Measurements from ENCODE around the gene FANCC. TPM values are rescaled to one million over a fixed set of nuclear protein-coding genes. Genes with fewer than 3 reads are reported as not detected.

The FANCC gene
- total and polyA plus RNA-seq, 2 experiments from 2014 or later, result 11.9 to 14.0 TPM

DNA sequence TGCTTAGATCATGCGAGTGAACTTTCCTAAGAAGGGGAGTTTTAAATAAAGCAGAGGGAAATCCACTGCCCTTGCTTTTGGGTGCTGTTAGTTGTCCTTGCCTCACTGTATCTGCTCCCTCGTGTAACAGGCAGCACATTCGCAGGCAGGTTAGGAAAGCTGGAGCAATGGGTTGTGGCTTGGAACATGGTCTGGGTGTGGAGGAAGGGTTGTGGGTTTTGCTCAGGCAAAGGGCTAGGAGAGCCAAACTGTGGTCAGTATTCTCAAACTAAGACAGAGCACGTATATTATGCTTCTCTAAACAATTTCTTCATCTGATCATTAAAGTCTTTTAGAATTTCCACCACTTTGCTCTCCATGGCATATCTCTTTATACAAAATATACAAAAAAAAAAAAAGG is 135.7 kb downstream of the FANCC start:
- TF ChIP-seq, protein P1, sequence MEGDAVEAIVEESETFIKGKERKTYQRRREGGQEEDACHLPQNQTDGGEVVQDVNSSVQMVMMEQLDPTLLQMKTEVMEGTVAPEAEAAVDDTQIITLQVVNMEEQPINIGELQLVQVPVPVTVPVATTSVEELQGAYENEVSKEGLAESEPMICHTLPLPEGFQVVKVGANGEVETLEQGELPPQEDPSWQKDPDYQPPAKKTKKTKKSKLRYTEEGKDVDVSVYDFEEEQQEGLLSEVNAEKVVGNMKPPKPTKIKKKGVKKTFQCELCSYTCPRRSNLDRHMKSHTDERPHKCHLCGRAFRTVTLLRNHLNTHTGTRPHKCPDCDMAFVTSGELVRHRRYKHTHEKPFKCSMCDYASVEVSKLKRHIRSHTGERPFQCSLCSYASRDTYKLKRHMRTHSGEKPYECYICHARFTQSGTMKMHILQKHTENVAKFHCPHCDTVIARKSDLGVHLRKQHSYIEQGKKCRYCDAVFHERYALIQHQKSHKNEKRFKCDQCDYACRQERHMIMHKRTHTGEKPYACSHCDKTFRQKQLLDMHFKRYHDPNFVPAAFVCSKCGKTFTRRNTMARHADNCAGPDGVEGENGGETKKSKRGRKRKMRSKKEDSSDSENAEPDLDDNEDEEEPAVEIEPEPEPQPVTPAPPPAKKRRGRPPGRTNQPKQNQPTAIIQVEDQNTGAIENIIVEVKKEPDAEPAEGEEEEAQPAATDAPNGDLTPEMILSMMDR (IDR thresholded peaks at IDR 0.05; ENCODE audit: low read depth, low read length), result no peak
- DNase-seq (ENCODE audit: low read depth in 1 of 2, low spot score in 1 of 2), result no peak
- no peaks in the 10 kb centered on the region for H3K36me3 ChIP-seq
- no peaks in the 10 kb centered on the region for H3K27me3 ChIP-seq
- no peak overlapping the region for H3K27ac ChIP-seq
- H3K4me1 ChIP-seq (ENCODE audit: low read depth), result peaks cover 4% of the 10 kb centered on the region
- no peak overlapping the region for H3K4me3 ChIP-seq
- no peaks in the 10 kb centered on the region for H3K9me3 ChIP-seq (ENCODE audit: low read depth)

DNA sequence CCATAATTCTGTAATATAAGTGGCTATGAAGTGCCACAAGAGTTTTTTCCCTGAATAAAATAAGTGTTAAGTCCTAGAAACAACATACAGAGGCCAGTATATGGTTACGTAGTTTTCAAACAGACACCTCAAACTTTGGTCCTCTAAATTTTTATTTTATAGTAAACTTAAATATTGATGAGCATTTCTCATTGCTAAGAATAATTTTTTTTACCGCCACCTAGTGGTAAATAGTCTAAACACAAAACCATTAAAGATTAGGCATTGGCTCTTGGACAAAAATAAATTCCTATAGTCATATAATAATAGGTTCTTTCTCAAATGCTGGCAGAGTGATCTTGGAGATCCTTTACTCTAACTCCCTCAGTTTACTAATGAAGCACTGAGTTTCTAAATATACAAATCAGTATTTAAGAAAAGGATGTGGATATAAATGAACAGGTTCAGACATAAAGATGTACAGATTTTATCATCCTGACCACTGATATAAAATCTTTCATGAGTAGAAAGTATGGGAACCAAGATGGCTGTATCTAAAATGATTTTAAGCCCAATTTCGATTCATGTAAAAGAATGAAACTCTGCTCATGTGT is 136.2 kb downstream of the FANCC start:
- peak; percentile 27 to 31 for DNase-seq (ENCODE audit: low read depth in 1 of 2, low spot score in 1 of 2)
- Histone ChIP-seq H3K27ac (no peak overlapping the region), H3K27me3 (no peaks in the 10 kb centered on the region), H3K36me3 (no peaks in the 10 kb centered on the region), H3K4me1 (ENCODE audit: low read depth) (peaks cover 4% of the 10 kb centered on the region), H3K9me3 (ENCODE audit: low read depth) (no peaks in the 10 kb centered on the region), H3K4me3 (no peak overlapping the region)
- TF ChIP-seq, protein P1 (IDR thresholded peaks at IDR 0.05; ENCODE audit: low read depth, low read length), result peak; percentile 46

DNA sequence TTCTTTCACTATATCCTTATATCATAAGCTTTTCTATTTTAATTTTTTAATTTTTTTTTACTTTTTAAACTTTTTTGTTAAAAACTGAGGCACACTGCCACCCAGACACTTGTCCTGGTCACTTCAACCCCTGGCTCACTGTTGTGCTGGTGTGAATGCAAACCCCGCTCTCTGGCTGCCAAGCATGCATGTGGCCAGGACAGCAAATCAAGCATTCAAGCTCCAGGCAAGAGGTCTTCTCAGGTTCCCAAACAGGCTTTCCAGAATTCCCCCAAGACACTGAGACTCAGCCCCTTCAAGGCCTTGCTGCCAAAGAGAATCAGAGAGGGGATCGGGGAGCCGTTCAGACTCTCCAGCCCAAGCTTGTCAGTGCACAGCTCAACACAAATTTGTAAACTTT is 139.9 kb downstream of the FANCC start:
- TF ChIP-seq, protein P1 (IDR thresholded peaks at IDR 0.05; ENCODE audit: low read depth, low read length), result no peak
- no peak overlapping the region for H3K27ac ChIP-seq
- no peak for DNase-seq (ENCODE audit: low read depth in 1 of 2, low spot score in 1 of 2)
- no peaks in the 10 kb centered on the region for H3K9me3 ChIP-seq (ENCODE audit: low read depth)
- H3K4me1 ChIP-seq (ENCODE audit: low read depth), result no peaks in the 10 kb centered on the region
- no peaks in the 10 kb centered on the region for H3K36me3 ChIP-seq
- H3K27me3 ChIP-seq, result no peaks in the 10 kb centered on the region
- H3K4me3 ChIP-seq, result no peak overlapping the region

- no peaks in the 10 kb centered on the region for H3K36me3 ChIP-seq
- no peak overlapping the region for H3K27ac ChIP-seq
- no peak overlapping the region for H3K4me3 ChIP-seq
- H3K27me3 ChIP-seq, result no peaks in the 10 kb centered on the region
- H3K9me3 ChIP-seq (ENCODE audit: low read depth), result no peaks in the 10 kb centered on the region
- TF ChIP-seq, protein P1 (IDR thresholded peaks at IDR 0.05; ENCODE audit: low read depth, low read length), result no peak
- no peak for DNase-seq (ENCODE audit: low read depth in 1 of 2, low spot score in 1 of 2)
- no peaks in the 10 kb centered on the region for H3K4me1 ChIP-seq (ENCODE audit: low read depth)
These were observed 140.7 kb downstream of the FANCC start for GRCh38 chr9:95176755-95177319.

GRCh38 chr9:95175523-95175922 is 142.0 kb downstream of the FANCC start:
- H3K4me1 ChIP-seq (ENCODE audit: low read depth), result peaks cover 11% of the 10 kb centered on the region
- DNase-seq (ENCODE audit: low read depth in 1 of 2, low spot score in 1 of 2), result no peak
- H3K27ac ChIP-seq, result no peak overlapping the region
- H3K36me3 ChIP-seq, result no peaks in the 10 kb centered on the region
- H3K9me3 ChIP-seq (ENCODE audit: low read depth), result no peaks in the 10 kb centered on the region
- H3K27me3 ChIP-seq, result no peaks in the 10 kb centered on the region
- TF ChIP-seq, protein P1 (IDR thresholded peaks at IDR 0.05; ENCODE audit: low read depth, low read length), result no peak
- no peak overlapping the region for H3K4me3 ChIP-seq
